ENCODE data around the gene DDX11.
"Not testable (repeated sequence)": the region's sequence is repeated elsewhere in the genome, so short reads cannot be mapped to it uniquely, and the experiment has no call there.

GRCh38 chr12:31066196-31066595 is 7.5 kb upstream of the DDX11 start:
- not testable (repeated sequence) for TF ChIP-seq ELF1 (IDR thresholded peaks at IDR 0.05; ENCODE audit: borderline replicate concordance, low read depth); CTCF (IDR thresholded peaks at IDR 0.05 in 2 of 3, conservative IDR thresholded peaks at IDR 0.05 in 1 of 3; ENCODE audit: borderline replicate concordance in 1 of 3, insufficient read depth in 1 of 3, low read depth in 2 of 3, low read length in 2 of 3); YY1 (IDR thresholded peaks at IDR 0.05; ENCODE audit: extremely low read depth, insufficient replicate concordance, low read depth, low read length)
